Brain microvascular endothelial cell (primary cell): ENCODE data around the gene ALDOA.

Experiments
- DNase-seq: peaks from one replicate; pipeline ENCODE4 v3.0.0-alpha.2; 2020
- H3K27ac ChIP-seq: fragments of 250-450 bp; sonication (Bioruptor Pico); 2 replicates; pipeline ENCODE4 v1.5.1; 2020; ENCODE audit warnings: mild to moderate bottlenecking, moderate library complexity
- H3K27me3 ChIP-seq: fragments of 250-450 bp; sonication (Bioruptor Pico); replicated peaks from 2 replicates; pipeline ENCODE4 v1.5.1; 2020; ENCODE audit warnings: mild to moderate bottlenecking
- H3K36me3 ChIP-seq: fragments of 250-450 bp; sonication (Bioruptor Pico); replicated peaks from 2 replicates; pipeline ENCODE4 v1.5.1; 2020; ENCODE audit warnings: mild to moderate bottlenecking
- H3K4me3 ChIP-seq: 2 replicates; pipeline ENCODE4 v1.5.1; 2011; ENCODE audit warnings: low read depth, mild to moderate bottlenecking, control low read depth, low read length, moderate library complexity
- CTCF ChIP-seq: IDR thresholded peaks from 2 replicates; pipeline ENCODE4 v1.5.1; 2011; ENCODE audit warnings: low read depth, mild to moderate bottlenecking, moderate library complexity, low read length, control low read depth, inconsistent platforms; ENCODE audit errors: missing control alignments
- in situ Hi-C: cut with HindIII; loops from 2 replicates; pipeline ENCODE4 v1.10.0; 2017; ENCODE audit warnings: low sequenced_read_pairs, low pct_ligation_motif_present

Gene ALDOA

DNA sequence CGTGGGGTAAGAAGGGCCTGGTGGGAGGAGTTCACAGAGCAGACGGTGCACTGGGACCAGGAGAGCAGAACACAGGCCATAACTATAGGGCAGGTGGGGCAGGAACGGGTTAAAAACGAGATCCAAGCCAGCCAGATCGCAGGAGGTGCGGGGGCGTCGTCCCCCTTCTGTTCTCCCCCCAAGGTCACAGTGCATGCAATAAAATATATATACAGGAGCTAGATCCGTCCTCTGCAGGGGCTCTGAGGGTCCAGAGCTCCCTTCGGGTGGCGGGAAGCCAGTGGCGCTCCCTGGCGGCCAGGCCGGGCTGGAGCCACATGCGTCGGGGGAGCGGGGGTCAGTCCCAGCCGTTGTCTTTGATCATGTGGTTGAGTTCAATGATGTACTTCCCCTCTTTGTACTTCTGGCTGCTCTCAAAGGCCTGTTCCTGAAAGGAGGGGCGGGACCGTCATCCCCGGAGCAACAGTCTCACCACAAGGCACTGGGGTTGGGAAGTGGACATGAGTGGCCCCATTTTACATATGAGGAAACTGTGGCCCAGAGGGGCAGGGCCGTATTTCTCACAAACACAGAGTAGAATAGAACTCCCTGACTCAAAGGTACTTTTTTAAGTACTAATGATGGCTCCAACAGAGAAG, 26.9 kb downstream of the ALDOA start:
- no peak overlapping the region for H3K27ac ChIP-seq
- H3K36me3 ChIP-seq: no peaks in the 10 kb centered on the region
- in situ Hi-C loops: no loop called here
- peak overlapping the region; percentile 62 for H3K4me3 ChIP-seq
- TF ChIP-seq CTCF: peak; percentile 88
- H3K27me3 ChIP-seq: no peaks in the 10 kb centered on the region
- DNase-seq: peak; percentile 44

DNA sequence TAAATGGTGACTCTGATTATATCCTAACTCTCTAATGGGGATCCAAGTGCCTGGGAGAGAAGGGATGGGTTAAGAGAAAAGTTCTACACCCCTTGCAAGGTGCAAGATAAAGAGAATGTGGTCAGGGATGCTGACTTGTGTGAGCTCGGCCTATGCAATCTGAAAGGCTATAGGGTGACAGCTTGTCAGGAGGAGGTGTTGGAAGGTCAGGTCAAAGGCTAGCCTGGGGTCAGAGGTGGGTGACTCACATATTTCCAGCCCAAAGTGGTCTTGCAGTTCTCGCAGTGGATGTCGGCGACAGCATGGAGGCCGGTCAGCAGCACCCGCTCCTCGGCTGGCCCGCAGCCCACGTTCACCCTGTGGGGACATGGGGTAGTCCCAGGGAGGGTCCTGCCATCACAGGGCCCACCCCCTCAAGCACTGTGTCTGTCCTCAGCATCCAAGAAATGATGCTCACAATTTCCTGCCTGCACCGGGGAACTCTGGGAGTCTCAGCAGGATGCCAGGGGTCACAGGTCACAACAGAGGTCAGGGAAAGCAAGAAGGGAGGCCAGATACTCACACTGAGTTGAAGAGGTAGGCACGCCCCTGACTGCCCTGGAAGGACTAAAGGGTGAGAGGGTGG, 29.1 kb downstream of the ALDOA start:
- Histone ChIP-seq H3K4me3 (no peak overlapping the region), H3K36me3 (no peaks in the 10 kb centered on the region), H3K27me3 (no peaks in the 10 kb centered on the region), H3K27ac (no peak overlapping the region)
- no peak for TF ChIP-seq CTCF
- in situ Hi-C loops: no loop called here
- DNase-seq: no peak

DNA sequence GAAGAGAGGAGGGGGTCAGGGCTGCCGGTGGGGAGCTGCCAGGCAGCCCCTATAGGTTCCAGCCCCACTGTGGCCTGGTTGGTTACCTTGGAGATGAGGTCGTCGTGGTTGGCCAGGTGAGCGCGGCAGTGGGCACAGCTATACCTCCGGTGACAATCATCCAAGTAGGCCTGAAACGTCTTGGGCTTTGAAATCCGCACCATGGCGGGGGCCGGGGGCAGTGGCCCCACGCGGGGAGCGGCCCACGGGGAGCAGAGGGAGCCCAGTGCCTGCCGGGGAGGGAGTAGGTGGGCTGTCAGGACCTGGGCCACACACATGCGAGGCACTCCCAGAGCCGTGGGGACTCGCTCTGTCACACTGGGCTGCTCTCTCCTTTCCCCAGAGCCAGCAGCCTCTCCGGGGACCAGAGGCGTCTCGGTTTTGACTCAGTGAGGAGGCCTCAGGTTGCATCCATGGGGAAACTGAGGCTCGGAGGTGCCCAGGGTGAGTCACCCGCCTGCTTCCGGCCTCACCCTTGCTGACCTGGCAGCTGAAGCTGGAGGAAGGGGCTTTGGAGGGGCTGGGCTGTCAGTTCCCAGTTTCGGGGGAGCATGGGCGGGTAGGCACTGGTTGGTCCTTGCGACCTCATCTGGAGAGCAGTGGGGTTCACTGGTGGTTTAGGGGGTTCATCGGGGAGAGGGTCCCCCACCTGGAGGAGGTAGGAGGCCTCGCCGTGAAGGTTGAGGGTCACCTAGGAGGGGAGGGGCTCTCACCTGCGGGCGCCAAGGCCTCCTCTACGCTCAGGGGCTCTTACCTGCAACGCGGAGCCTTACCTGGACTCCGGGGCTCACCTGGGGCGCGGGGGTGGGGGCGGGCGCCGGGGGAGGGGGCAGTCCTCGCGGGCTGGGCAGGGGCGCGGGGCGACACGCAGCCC, 29.9 kb downstream of the ALDOA start:
- peak overlapping the region; percentile 39 for H3K27ac ChIP-seq
- peak overlapping the region; percentile 58 for H3K4me3 ChIP-seq
- DNase-seq: no peak
- H3K36me3 ChIP-seq: no peaks in the 10 kb centered on the region
- TF ChIP-seq CTCF: no peak
- in situ Hi-C loops: no loop called here
- no peaks in the 10 kb centered on the region for H3K27me3 ChIP-seq

DNA sequence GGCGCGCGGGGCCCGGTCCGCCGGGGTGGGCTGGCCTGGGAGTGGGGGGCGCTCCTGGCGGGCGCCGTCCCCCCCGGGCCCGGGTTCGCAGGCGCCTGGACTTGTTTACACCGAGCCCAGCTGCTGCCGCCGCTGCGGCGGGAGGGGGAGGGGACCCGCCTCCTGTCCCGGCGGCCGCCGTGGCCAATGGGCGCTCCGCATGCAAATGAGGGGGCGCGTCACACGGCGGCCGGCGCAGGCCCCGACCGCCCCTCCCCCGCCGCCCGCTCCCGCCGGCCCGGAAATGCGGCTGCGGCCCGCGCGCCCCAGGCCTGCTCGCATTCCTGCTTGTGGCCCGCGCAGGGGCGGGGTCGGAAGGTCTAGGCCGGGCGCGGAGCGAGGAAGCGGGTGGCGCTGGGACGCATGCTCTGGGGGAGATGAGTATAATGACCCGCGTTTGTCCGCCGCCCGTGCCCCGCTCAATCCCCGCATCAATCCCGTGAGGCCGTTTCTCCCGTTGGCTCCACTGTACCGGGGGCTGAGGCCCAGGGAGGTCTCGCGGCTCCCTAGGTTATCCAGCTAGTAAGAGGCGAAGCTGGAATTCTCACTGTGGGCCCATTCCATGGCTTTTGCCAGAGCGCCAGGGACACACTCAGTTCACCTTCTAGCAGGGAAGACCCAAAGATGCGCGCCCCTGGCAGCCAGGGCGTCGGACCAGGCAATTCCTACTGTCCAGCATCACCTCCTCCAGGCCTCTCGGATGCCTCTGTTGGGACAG, 30.7 kb downstream of the ALDOA start, which contains the start of gene YPEL3:
YPEL3 (minus strand) TSS at position 109 of the 757 bp plus-strand sequence. CDS start 731 bp downstream, outside the sequence.
- TF ChIP-seq CTCF: no peak
- Histone ChIP-seq H3K27me3 (no peaks in the 10 kb centered on the region), H3K27ac (peak within 1 kb of the TSS; percentile 39), H3K4me3 (peak within 1 kb of the TSS; percentile 58), H3K36me3 (no peaks in the 10 kb centered on the region)
- in situ Hi-C loops: no loop called here
- DNase-seq: peak; percentile 81

GRCh38 chr16:30096862-30097563, 31.5 kb downstream of the ALDOA start:
- Histone ChIP-seq H3K36me3 (no peaks in the 10 kb centered on the region), H3K4me3 (no peak overlapping the region), H3K27ac (no peak overlapping the region), H3K27me3 (no peaks in the 10 kb centered on the region)
- in situ Hi-C loops: no loop called here
- no peak for TF ChIP-seq CTCF
- DNase-seq: no peak
